AG04450 (cell line): ENCODE measurements around the gene PRAC1. TPM values are rescaled to one million over a fixed set of nuclear protein-coding genes. Genes with fewer than 3 reads are reported as not detected.

Experiments used
- CTCF ChIA-PET: fragments of 300-600, 350-600 bp; formaldehyde crosslinking; extraction: SDS; loops from one replicate; lab custom pipeline; 2022; ENCODE audit warnings: antibody characterized with exemption, inconsistent platforms; lab: Charles Lee
- POLR2A ChIA-PET: fragments of 350-600 bp; formaldehyde crosslinking; extraction: SDS; loops from one replicate; lab custom pipeline; 2021; ENCODE audit warnings: antibody characterized with exemption, inconsistent platforms; lab: Yijun Ruan, JAX
- DNase-seq: peaks from one replicate; pipeline ENCODE4 v3.0.0-alpha.2; 2011; ENCODE audit warnings: low read depth, low spot score
- H3K27ac ChIP-seq: one replicate; pipeline ENCODE4 v1.5.1; 2012; ENCODE audit warnings: low read depth, low read length, control low read depth
- H3K27me3 ChIP-seq: one replicate; pipeline ENCODE4 v1.6.0; 2012; ENCODE audit warnings: low read length; ENCODE audit not compliant: control insufficient read depth, insufficient read depth
- H3K4me3 ChIP-seq: 2 replicates; pipeline ENCODE4 v1.5.1; 2011; ENCODE audit warnings: mild to moderate bottlenecking, low read depth, low read length, control low read depth
- H3K9me3 ChIP-seq: 2 replicates; pipeline ENCODE4 v1.5.1; 2012; ENCODE audit warnings: low read length; ENCODE audit not compliant: control insufficient read depth, insufficient read depth
- polyA plus RNA-seq: library from polyadenylated mRNA; depleted of rRNA; stranded (reverse); fragments of >200 nt; gene quantifications from 2 replicates; pipeline ENCODE4 v1.2.3, GENCODE V29; 2011
- TF ChIP-seq, protein P1 (sequence below): IDR thresholded peaks from 2 replicates; pipeline ENCODE4 v1.5.1; 2011; ENCODE audit warnings: low read depth, low read length, control low read depth, inconsistent platforms

The PRAC1 gene
- polyA plus RNA-seq, 1 experiment = not detected

DNA sequence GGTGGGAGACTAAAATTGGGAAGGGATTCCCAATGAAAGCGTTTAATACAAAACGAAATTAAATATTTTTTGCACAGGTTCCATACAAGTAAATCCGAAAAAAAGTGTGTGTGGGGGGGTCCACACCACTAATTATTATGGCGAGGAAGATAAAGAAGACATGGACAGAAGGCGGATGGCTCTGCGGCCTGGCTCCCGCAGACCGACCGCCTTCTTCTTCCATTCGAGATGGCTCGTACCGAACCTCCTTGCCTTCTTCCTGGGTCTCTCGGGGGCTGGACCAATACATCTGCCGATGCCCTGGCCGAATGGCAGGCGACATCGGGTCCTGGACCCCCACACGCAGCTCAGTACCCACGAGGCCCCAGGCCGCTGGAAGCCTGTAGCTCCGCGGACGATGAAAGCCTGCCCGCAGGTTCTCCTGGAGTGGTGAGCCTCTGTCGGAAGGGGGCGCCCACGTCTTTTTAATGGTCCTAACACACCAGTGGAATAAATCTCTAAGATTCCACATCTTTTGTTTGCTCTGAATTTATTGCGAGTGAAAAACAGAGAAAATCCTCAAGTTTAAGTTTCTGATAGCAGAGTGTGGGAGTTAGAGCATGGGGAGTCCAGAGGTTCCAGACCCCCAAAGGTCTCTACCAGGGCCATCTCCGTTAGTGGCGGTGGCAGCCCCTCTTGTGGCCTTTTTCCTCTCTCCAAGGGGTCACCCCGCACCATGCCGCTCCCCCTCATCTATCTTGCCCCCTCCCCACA lies 2.1 kb upstream of the PRAC1 start:
- POLR2A ChIA-PET = interaction anchor here (1.0 to 1.2 kb wide), 3 partner anchors 66 to 168 kb away, joined by 3 to 6 read pairs (median 4); partner anchors contain the start of gene ATP5MC1

DNA sequence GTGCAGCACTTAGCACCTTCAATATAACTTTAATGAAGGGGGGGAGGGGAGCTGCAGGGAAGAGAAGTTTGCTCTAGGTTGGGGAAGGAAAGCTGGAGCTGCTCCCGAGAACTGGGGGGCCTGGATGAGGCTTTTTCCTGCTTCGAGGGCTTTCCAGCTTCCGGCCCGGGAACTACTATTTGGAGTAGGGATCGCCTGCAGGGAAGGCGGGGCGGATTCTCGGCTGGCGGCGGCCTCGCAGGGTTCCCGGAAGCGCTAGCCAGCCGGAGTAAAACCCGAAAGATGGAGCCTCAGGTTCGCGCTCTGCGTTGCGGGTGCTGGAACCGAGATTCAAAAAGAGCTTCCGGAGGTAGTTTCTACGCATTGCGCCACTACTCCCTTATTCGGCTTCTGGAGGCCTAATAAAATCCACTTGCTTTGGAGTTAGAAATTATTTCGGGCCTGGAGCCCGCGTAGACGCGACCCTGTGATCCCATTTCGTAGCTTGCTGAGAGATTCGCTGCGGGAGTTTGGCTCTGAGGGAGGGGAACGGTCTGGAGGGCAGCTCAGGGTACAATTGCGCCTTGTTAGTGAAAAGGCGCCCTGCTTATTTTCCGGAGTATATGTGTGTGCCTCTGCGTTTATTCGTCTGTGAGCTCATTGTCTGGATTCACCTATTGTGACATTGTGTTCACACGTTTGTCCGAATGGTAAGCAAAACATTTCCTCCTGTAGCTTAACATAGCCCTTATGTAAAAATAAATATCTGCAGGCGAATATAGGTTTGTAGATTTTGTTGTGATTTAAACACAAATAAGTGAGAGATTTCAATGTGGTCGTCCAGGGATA lies 1.3 kb upstream of the PRAC1 start:
- CTCF ChIA-PET = interaction anchor here (0.5 to 5.6 kb wide), 37 partner anchors 9 to 1463 kb away, joined by 3 to 102 read pairs (median 4); no protein-coding TSS in a partner anchor
- TF ChIP-seq, protein P1, sequence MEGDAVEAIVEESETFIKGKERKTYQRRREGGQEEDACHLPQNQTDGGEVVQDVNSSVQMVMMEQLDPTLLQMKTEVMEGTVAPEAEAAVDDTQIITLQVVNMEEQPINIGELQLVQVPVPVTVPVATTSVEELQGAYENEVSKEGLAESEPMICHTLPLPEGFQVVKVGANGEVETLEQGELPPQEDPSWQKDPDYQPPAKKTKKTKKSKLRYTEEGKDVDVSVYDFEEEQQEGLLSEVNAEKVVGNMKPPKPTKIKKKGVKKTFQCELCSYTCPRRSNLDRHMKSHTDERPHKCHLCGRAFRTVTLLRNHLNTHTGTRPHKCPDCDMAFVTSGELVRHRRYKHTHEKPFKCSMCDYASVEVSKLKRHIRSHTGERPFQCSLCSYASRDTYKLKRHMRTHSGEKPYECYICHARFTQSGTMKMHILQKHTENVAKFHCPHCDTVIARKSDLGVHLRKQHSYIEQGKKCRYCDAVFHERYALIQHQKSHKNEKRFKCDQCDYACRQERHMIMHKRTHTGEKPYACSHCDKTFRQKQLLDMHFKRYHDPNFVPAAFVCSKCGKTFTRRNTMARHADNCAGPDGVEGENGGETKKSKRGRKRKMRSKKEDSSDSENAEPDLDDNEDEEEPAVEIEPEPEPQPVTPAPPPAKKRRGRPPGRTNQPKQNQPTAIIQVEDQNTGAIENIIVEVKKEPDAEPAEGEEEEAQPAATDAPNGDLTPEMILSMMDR = no peak
- POLR2A ChIA-PET = interaction anchor here (1.1 to 1.2 kb wide), 2 partner anchors 67 to 169 kb away, joined by 3 to 4 read pairs; partner anchors contain the start of gene ATP5MC1
- no peak for DNase-seq
- Histone ChIP-seq H3K9me3 (peaks cover 6% of the 10 kb centered on the region), H3K27ac (no peak overlapping the region), H3K4me3 (no peak overlapping the region), H3K27me3 (peaks cover 96% of the 10 kb centered on the region)

More for the DNA sequence above, 2.1 kb upstream of the PRAC1 start:
- no peak overlapping the region for H3K4me3 ChIP-seq
- peaks cover 3% of the 10 kb centered on the region; the same call in 1 of the 2 replicates for H3K9me3 ChIP-seq
- CTCF ChIA-PET = interaction anchor here (0.6 to 5.6 kb wide), 46 partner anchors 8 to 394 kb away, joined by 3 to 102 read pairs (median 4); no protein-coding TSS in a partner anchor
- TF ChIP-seq, protein P1 = peak; percentile 82
- peak; percentile 39 for DNase-seq
- no peak overlapping the region for H3K27ac ChIP-seq
- H3K27me3 ChIP-seq = peaks cover 96% of the 10 kb centered on the region

DNA sequence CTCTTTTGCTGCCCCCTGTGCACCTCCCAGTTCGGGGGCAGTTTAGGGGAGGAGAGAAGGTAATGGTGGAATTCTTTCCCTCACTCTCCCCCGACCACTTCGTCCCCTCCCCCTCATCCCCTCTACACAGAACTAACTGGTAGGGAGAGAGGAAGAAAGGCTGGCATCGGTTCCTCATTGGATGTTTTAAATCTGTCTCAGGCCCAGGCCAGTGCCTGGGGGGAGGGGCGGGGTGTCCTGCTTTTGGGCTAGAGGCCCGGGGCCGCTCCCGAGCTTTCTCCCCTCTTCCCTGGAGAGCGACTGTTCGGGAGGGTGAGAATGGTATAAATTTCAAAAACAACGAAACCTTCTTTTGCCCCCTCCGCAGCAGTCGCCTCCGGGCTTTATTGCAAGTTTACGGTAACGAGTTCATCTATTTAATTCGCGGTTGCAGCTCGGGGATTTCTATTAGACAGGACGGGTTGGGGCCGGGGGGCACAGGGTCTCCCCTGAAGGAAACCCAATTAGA lies 651 bp upstream of the PRAC1 start, which contains the start of gene PRAC2:
Gene PRAC2, plus strand, starts transcription at position 271 of the 508 bp plus-strand sequence. CDS start 1,226 bp downstream, outside the sequence.
- TF ChIP-seq, protein P1 = no peak
- POLR2A ChIA-PET = no interaction called here
- no peak for DNase-seq
- CTCF ChIA-PET = interaction anchor here (0.9 to 5.6 kb wide), 9 partner anchors 23 to 162 kb away, joined by 3 to 102 read pairs (median 11); no protein-coding TSS in a partner anchor
- Histone ChIP-seq H3K27ac (no peak within 1 kb of the TSS), H3K27me3 (peaks cover 96% of the 10 kb centered on the region), H3K9me3 (peaks cover 9% of the 10 kb centered on the region), H3K4me3 (no peak within 1 kb of the TSS)

DNA sequence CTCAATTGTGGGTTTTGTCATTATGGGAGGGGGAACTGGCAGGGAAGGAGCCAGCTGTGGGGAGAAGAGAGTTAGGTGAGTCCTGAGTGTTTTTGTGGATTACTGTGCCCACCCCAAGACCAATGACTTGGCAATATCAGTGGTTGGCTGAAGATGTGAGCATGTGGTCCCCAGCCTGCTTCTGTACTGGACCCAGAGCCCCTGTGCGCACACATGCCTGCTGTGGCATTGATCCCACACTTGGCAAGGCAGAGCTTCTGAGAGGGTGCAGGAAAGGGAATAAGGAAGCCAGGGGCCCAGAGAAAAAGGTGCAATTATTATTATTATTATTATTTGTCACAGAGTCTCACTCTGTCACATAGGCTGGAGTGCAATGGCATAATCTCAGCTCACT lies 1.3 kb downstream of the PRAC1 start:
- Histone ChIP-seq H3K27ac (no peak overlapping the region), H3K27me3 (peaks cover 95% of the 10 kb centered on the region), H3K4me3 (no peak overlapping the region), H3K9me3 (peaks cover 9% of the 10 kb centered on the region)
- ChIA-PET CTCF (interaction anchor here (0.6 to 4.9 kb wide), 2 partner anchors 68 to 164 kb away, joined by 3 to 47 read pairs; no protein-coding TSS in a partner anchor), POLR2A (no interaction called here)
- TF ChIP-seq, protein P1 = no peak
- DNase-seq = no peak
